ENCODE data around the gene ASTN2.

DNA sequence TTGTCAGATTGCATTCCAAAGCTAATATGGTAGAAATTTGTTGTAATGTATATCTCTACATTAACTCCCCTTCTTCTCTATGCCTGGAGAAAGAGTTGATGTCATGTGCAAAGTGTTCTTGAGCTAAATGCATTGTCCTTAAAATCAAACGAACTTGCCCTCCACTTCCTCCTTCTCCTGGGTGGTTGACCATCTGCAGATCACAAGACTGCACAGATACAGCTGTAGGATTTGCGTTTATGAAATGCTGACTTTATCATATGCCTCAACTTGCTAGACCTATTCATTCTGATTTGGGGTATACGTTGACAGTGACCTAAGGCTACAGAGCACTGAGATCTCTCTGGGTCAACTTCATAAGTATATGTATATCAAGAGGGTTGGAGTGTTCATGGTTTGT, 719.4 kb downstream of the ASTN2 start:
- TF ChIP-seq, protein P1, sequence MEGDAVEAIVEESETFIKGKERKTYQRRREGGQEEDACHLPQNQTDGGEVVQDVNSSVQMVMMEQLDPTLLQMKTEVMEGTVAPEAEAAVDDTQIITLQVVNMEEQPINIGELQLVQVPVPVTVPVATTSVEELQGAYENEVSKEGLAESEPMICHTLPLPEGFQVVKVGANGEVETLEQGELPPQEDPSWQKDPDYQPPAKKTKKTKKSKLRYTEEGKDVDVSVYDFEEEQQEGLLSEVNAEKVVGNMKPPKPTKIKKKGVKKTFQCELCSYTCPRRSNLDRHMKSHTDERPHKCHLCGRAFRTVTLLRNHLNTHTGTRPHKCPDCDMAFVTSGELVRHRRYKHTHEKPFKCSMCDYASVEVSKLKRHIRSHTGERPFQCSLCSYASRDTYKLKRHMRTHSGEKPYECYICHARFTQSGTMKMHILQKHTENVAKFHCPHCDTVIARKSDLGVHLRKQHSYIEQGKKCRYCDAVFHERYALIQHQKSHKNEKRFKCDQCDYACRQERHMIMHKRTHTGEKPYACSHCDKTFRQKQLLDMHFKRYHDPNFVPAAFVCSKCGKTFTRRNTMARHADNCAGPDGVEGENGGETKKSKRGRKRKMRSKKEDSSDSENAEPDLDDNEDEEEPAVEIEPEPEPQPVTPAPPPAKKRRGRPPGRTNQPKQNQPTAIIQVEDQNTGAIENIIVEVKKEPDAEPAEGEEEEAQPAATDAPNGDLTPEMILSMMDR (IDR thresholded peaks at IDR 0.05): no peak
- TF ChIP-seq POLR2A (IDR thresholded peaks at IDR 0.05) (no peak), EP300 (IDR thresholded peaks at IDR 0.05) (no peak)
